PFSK-1 (cell line): ENCODE data around the gene RPP21.

Source experiments
- POLR2AphosphoS5 ChIP-seq: IDR thresholded peaks from 2 replicates; pipeline ENCODE4 v1.6.1; 2012; ENCODE audit warnings: low read depth, mild to moderate bottlenecking, control low read depth, low read length, moderate library complexity
- SIN3A ChIP-seq: IDR thresholded peaks from 2 replicates; pipeline ENCODE4 v1.6.1; 2012; ENCODE audit warnings: mild to moderate bottlenecking, low read length, moderate library complexity, borderline replicate concordance; ENCODE audit not compliant: insufficient read depth
- TAF1 ChIP-seq: IDR thresholded peaks from 2 replicates; pipeline ENCODE4 v1.6.1; 2012; ENCODE audit warnings: low read length, control low read depth, borderline replicate concordance; ENCODE audit not compliant: insufficient read depth
- TF ChIP-seq, protein P1 (sequence below), 2 experiments: IDR thresholded peaks; 2 replicates each; pipeline versions ENCODE4 v1.6.1 to v1.8.0; 2011 to 2012; ENCODE audit warnings: low read depth in 2 of 2, low read length in 2 of 2, control low read depth in 1 of 2, inconsistent platforms in 1 of 2, mild to moderate bottlenecking in 1 of 2, moderate library complexity in 1 of 2; ENCODE audit not compliant: insufficient read depth in 1 of 2

DNA sequence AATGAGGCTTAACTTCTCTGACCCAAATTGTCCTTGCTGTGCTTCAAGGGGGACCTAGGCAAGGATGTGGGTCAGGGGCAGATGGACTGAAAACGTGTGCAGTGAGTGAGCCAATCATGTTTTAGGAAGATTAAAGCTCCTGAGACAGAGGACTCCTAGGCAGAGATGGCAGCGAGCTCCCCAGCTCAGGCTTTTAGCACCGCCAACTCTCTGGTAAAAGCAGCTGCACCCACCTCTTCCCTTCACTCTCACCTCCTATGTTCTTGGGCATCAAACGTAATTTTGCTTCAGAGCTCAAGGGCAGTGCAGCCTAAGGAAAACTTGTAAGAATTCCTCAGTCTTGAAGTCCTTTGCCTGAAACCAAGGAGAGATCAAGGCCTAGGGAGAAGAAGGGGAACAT lies 10.3 kb downstream of the RPP21 start:
- TF ChIP-seq TAF1 (no peak), POLR2AphosphoS5 (no peak), SIN3A (no peak)
- TF ChIP-seq, protein P1, sequence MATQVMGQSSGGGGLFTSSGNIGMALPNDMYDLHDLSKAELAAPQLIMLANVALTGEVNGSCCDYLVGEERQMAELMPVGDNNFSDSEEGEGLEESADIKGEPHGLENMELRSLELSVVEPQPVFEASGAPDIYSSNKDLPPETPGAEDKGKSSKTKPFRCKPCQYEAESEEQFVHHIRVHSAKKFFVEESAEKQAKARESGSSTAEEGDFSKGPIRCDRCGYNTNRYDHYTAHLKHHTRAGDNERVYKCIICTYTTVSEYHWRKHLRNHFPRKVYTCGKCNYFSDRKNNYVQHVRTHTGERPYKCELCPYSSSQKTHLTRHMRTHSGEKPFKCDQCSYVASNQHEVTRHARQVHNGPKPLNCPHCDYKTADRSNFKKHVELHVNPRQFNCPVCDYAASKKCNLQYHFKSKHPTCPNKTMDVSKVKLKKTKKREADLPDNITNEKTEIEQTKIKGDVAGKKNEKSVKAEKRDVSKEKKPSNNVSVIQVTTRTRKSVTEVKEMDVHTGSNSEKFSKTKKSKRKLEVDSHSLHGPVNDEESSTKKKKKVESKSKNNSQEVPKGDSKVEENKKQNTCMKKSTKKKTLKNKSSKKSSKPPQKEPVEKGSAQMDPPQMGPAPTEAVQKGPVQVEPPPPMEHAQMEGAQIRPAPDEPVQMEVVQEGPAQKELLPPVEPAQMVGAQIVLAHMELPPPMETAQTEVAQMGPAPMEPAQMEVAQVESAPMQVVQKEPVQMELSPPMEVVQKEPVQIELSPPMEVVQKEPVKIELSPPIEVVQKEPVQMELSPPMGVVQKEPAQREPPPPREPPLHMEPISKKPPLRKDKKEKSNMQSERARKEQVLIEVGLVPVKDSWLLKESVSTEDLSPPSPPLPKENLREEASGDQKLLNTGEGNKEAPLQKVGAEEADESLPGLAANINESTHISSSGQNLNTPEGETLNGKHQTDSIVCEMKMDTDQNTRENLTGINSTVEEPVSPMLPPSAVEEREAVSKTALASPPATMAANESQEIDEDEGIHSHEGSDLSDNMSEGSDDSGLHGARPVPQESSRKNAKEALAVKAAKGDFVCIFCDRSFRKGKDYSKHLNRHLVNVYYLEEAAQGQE (IDR thresholded peaks at IDR 0.05; ENCODE audit: insufficient read depth in 1 of 2, low read depth in 2 of 2, low read length in 2 of 2) = no peak
